HL-60/S4 (cell line): ENCODE results near the gene SSBP2.

Experiments
- in situ Hi-C: fragments of 300-500 bp; cut with MboI; formaldehyde crosslinking; loops from 2 replicates; pipeline ENCODE4 v1.14.3; 2022; ENCODE audit warnings: low sequenced_read_pairs

SSBP2 gene

DNA sequence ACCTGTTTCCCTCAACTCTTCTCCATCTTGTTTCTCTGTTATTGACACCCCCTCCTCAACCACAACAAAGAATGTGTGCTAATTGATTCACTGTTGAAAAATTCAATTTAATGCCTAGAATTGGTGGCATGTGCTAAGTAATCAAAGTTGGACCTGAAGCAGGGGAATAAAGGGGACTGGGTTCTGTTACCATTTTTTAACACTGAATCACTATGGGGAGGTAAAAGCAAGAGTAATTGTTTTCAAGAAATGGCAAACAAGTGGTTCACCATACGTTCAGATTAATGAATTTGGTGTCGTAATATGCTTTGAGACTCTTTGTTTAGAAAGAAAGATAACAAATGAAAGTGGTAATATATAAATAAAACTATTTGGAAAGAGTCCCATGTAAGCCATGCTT is 17.0 kb upstream of the SSBP2 start:
- in situ Hi-C loops = no loop called here

DNA sequence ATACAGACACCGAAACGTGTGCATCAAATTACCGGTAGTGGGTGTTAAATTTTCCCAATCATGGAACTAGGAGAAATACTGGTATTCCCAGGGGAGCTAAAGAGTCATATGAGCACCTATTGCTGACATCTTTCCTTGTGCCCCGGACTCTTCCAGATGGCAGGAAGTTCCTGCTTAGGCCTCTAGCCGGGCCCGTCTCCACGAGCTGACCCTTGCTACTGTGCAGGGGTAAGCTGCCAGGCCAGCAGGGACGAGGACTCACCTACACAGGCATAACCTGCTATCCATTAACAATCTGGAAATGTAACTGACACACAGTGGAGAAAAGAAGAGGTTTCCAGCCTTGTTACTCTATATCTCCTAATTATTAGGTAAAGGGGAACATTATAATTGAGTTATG is 16.2 kb upstream of the SSBP2 start:
- in situ Hi-C loops = no loop called here

DNA sequence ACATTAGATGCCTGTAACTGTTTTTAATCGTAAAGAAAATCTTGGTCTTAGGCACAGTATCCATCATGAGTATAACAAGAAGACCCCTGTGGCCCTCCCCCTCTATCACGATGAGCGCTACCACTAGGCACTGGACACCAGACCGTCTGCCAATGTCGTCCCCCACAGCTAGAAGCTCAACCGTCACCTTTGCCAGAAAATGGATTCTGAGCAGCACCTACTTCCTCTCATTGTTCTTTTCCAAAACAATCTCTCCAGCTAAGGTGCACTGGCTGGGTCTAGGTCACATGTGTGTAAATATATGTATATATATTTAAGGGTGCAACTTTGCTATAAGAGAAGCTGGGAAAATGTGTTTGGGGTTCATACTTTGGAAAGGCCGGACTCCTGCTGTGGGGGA is 15.7 kb upstream of the SSBP2 start:
- in situ Hi-C loops = no loop called here

DNA sequence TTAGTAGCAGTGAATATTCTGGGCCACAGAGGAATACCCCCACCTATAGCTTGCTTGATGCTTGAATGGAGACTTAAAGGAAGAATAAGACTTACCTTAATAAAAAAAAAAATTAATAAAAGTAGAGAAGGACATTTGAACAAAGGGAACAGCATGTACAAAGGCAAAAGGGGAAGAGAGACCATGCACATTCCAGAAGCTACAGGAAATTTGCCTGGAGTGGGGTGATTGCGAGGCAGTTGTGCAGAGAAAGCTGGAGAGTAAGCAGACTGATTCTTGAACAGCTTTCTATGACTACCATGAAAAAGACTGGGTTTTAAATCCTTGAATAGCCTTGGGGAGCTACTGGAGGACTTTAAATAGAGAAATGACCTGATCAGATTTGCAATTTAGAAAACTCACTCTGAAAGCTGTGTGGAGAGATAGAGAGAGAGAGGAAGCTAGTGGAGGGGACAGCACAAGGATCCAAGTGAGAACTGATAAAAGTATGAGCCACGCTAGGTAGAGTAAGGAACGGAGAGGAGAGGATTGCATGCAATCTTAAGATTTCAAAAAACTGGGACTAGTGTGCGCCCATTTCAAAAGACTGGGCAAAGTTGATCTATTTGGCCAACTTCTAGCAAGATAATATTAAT is 12.5 kb upstream of the SSBP2 start:
- in situ Hi-C loops = no loop called here

DNA sequence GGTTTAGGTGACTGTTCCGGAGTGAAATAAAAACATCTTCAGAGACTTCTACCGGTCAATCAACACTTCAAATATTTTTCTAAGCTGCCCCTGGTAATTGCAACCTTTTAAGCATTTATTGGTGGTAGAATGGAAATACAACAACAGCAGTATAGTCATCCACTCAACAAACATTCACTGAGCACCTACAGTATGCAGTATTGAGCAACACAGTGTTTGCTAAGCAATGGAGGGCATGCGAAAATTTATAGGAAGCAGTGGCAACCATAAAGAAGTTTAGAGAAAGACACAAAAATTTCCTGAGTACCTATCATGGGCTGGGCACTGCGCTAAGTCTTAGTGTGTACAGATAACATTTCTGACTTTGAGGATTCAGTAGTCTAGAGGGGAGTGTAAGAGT is 12.0 kb upstream of the SSBP2 start:
- in situ Hi-C loops = no loop called here

DNA sequence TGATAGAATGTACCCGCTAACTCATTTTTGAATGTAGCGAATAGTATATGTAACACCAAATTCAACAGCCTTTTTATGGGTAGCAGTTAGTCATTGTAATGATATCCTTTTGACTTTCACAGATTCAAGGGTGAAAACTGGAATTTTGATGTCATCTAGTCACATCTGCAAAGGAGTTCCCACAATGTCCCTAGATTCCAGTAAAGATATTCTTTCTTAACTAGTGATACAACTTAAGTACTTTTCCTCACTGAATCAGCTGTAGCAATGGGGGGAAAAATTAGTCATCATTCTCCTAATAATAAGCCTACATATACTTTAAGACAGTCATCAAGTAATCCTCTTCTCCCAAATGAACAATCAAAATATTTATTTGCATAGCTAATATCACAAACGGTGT is 11.5 kb upstream of the SSBP2 start:
- in situ Hi-C loops = no loop called here

DNA sequence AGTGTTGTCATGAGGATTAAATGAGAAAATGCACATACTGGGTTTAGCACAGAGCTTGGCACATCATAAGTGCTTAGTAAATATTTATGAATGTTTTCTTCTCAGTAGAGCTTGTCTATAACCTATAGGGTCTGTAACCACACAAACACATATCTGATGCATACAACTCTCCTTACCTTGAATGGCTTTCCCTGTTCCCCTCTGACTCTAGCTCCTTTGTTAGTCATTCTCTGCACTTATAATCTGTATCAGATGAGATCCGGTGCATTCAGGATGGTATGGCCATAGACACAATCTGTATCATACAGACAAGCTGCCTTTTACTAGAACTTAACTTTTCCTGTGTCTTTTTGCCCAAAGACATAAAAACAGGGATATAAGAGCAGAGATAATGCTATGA is 11.1 kb upstream of the SSBP2 start:
- in situ Hi-C loops = no loop called here

DNA sequence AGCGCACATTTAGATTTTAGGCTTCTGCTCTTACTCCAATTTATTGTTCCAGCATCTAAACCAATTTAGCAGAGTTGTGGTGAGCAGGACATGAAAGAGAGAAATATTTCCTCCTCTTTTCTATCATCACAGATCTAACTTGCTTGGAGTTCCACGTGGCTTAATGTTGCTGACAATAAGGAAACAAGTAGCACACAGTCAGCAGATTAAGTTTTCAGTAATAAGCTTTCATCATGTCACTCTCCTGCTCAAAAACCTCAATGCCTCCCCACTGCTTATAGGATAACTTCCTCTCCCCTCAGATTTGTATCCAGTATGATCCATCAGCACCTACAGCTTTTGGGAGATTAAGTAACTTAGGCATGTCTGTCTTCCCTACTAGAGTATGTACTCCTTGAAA is 10.4 kb upstream of the SSBP2 start:
- in situ Hi-C loops = no loop called here

DNA sequence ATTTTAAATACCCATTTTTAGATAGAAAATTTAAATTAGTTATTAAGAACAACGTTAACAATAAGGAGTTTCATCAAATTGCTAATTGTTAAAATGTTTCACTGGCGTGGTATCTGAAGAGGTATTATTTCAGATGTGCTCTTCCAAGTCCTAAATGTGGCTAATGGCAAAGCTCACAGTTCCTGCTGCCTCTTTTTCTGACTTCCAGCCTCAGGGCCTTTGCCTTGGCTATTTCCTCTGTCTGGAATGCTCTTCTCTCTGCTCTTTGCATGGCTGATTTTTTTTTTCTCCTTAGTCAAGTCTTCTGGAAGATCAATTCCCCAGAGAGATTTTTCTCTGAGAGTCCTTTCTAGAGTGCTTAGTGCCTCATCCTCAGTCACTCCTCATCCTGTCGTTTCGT is 9.6 kb upstream of the SSBP2 start:
- in situ Hi-C loops = no loop called here

DNA sequence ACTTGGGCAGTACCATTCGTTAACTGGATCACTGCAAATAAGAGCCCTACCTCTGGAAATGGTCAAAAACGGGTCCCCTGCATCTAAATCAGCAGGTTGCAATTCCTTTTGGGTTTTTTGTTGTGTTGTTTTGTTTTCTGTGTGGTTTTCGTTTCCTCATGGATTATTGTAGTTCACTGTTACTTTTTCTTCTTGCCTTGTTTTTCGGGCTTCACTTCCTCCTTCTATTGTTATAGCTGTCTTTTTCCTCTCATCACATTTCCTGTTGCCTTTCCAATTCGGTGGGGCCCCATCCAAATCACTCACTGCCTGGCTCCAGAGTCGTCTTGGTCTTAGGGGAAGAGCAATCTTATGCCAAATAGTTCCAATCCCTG is 8.7 kb upstream of the SSBP2 start:
- in situ Hi-C loops = loop anchor here (10.0 kb wide), 1 partner anchor 85 kb away; no protein-coding TSS in a partner anchor

DNA sequence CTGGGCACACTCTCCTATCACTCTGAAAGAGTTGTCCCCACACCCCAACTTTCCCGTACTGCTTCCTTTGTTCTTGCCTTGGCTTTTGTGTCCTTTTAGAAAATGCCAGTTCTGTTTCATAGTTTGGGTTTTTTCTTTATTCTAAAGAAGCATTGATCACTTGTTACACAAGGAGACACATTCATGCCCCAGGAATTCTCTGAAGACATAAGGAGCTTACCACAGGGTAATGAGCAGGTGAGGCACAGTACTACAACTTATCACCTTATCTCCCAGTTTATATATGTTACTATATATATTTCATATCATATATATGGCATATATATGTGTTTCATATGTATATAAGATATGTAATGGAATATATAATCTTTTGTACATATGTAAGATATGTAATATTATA is 6.5 kb upstream of the SSBP2 start:
- in situ Hi-C loops = loop anchor here (10.0 kb wide), 1 partner anchor 87 kb away; no protein-coding TSS in a partner anchor

DNA sequence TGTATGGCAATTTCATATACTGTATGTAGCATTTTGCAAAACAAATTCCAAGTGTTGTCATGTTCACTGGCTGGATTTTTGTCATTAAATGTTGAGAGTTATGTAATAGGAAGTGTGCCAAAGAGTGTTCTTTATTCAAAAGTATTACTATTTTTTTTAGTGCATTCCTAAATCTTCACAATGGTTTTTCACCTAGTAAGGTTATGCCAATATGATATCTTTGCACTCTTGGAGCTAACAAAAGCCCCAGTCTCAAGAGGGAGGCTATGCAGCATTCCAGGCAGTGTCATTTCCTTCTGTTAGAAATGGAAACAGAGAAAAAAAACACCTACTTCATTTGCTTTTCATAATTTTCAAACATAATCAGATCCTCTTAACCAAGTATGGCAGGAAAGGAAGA is 5.1 kb upstream of the SSBP2 start:
- in situ Hi-C loops = loop anchor here (10.0 kb wide), 1 partner anchor 89 kb away; no protein-coding TSS in a partner anchor

DNA sequence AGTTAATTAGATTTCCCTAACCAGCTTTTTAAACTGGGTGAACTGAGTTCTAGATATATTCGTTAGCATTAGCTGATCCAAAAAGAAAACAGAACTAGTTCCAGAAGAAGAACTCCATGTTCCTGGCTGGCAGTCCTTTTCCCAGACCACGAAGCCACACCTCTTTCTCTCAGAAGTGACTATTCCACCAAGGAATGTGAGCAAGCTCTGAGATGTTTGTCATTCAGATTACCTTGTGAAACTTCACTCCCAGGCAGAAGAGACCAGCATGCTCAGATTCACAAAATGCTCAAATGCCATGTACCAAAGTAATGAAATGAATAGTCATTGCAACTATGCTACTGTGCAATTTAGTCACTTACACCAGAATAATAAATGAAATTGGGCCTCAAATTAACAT is 4.4 kb upstream of the SSBP2 start:
- in situ Hi-C loops = loop anchor here (10.0 kb wide), 1 partner anchor 89 kb away; no protein-coding TSS in a partner anchor

DNA sequence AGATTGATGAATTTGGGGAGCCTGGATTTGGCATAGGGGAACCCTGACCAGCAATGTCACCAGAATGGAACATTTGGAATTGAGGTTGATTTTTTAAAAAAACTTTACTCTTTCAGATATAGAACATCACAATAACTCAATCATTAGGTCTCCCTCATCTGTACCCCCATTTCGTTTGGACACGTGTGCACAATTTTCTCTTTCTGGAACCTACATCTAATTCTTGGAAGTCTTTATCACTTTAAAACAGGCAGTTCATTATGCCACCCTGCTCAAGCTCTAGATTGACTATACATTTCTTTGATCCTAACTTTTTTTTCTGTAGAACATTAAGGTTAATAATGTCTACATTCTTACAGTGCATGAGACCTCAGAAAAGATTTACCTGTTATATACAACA is 3.7 kb upstream of the SSBP2 start:
- in situ Hi-C loops = loop anchor here (10.0 kb wide), 1 partner anchor 90 kb away; no protein-coding TSS in a partner anchor

DNA sequence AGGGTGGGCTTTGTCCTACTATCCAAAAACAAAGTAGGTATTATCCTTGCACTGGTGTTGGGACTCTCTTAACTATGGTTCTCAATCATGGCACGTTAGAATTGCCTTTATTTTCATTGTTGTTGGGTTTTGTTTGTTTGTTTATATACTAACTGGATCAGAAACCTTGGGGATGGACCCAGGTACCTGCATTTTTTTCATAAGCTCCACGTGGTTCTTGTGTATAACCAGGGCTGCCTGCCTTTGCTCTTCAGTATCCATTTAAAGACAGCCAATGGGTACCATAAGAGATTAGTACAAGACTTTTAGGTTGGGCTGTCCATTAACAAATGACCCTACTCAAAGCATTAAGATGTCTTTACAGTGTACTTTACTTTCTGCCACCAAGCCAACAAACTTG is 2.5 kb upstream of the SSBP2 start:
- in situ Hi-C loops = loop anchor here (10.0 kb wide), 1 partner anchor 91 kb away; no protein-coding TSS in a partner anchor

DNA sequence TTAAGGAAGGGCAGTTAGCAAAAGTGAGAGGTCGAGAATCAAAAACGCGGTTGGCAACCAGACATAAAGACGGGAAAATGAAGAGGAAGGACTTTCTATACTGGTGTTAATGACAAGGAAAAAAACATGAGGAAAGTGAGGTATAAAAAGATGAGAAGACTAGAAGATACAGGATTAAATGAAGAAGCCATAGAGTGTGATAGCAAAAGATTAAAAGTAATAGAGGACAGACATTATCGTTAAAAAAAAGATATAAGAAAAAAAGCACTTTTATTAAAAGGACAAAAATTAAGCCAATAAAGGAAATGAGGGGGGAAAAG is 1.7 kb upstream of the SSBP2 start:
- in situ Hi-C loops = loop anchor here (10.0 kb wide), 1 partner anchor 92 kb away; no protein-coding TSS in a partner anchor

DNA sequence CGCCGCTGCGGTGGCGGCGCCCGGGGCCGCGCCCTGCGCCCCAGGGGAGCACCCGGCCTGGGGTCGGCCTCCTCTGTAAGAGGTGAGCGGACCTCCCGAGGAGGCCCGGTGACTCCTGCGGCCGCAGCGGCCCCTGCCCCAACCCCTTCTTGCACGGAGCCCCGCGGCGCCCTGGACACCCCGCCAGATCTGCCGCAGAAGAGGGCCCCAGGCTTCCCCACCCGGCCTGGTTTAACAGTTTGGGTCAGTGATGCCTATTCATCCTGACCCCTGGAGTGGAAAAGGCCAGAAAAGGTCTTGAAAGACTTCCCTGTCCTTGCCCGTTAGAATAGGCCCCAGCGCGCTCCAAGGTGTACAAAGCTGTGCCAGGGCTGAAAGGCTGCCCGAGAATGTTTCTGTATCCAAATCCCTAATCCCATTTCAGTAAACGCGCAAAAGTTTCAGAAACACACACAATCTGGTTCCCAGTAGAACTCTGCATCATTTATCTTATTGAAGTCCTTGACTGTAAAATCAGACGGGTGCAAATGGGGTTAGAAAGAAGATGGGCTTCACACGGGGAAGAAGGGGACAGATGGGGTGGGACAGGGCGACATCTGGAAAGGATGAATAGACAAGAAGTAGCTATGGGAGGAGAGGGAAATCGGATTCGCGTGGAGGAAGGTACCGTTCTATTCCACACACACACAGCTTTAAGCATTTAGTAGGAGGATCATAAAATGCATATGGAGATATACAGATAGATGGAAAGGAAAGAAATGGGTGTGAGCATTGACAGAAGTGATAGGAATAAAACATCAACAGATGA is 1.1 kb upstream of the SSBP2 start:
- in situ Hi-C loops = loop anchor here (10.0 kb wide), 1 partner anchor 93 kb away; no protein-coding TSS in a partner anchor

DNA sequence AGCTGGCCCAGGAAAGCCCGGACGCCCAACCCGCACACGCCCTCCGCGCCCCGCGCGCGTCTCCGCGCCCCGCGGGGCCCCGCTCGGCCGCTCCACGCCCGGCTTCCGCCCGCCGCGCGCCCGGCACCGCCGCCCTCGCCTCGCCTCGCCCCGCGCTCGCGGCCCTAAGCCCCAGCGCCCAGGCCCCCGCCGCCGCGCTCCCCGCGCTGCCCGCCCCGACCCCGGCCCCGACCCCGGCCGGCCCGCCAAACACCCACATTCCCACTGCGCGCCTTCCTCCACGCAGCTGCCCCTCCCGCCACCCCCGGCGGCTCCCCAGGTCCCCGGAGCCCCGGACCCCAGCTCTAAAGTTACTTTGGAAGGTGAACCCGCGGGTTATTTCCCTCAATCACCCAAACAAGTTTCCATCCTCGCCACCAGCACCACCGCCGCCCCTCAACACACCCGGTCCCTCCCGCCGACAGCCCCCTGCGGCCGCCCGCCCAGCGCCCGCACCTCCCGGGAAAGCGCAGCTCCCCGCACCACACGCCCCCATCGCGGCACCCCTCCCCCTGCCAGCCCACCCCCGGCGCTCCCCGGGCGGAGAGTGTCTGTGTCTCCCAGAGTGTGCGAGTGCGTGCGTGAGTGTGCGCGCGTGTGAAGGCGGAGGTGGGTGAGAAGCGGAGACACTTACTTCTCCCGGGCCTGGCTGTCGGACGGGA is 439 bp downstream of the SSBP2 start:
- in situ Hi-C loops = loop anchor here (10.0 kb wide), 1 partner anchor 94 kb away; no protein-coding TSS in a partner anchor

DNA sequence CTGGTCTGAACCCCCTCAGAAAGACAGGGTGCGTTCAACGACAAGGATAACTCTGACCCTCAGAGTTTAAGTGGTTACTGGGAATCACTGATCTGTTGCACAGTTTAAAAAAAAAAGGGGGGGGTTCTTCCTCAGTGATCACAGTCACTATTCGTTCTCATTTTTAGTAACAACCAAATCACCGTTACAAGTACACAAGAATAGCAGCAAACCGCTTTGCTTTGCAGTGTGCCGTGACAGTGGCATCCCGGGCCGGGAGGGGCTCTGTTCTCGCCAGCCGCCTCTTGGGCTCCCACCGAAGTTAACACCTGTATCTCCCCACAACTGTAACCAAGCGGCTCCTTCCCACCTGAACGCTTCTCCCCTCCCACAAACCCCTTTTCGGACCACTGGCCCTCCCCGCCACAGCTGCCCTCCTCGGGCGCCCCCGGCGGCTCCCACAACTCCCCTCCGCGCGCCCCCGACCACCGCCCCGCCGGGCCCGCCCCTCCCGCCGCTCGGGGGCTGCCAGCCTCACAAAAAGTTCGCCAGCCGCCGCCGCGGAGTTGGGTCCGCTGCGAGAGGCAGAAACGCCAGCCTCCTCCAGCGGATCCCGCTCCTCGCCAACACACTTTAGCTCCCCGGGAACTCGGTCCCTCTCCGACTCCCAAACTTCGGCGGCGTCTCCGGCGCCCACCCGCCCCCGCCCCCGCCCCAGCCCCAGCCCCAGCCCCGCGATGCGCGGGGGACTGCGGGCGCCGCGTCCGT is 1.2 kb downstream of the SSBP2 start:
- in situ Hi-C loops = loop anchor here (10.0 kb wide), 1 partner anchor 95 kb away; no protein-coding TSS in a partner anchor

DNA sequence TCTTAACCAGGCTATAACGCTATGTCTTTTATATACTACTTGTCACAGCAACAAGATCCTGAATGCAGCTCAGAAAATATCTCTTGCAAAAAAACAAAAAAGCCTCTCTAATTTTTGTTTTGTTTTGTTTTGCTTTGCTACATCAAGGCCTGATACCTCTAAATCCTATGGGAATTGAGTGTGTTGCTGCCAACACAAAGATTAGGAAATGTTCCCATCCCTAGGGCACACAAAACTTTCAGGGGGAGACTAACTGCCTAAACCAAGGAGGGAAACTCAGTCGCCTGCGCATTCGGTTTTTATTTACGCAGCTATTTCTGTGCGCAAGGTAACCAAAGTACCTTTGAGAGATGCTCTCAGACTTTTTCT is 1.7 kb downstream of the SSBP2 start:
- in situ Hi-C loops = no loop called here

DNA sequence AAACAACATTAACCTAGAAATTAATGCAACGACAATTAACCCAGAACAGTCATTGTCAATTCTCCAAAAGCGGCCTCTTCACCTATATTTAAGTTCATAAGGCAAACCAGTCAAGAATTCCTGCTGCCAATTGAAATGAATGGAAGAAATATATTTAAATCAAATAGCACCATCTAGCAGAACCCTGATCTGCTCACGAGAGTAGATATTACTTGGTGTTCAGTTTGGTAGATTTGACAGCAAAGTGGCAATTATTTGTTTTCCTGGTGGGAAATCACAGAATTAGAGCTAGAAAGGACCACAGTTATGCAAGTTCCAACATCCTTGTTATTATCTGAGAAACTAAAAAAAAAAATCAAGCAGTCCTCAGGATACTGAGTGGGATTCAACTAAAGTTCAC is 2.3 kb downstream of the SSBP2 start:
- in situ Hi-C loops = no loop called here
